Fibroblast of peridontal ligament (primary cell): Measurements from ENCODE around the gene NEURL1B.
"Not testable (repeated sequence)": the region's sequence is repeated elsewhere in the genome, so short reads cannot be mapped to it uniquely, and the experiment has no call there.

ENCODE experiments used
- DNase-seq: peaks from one replicate; pipeline ENCODE4 v3.0.0-alpha.2; 2010; ENCODE audit errors: extremely low read depth

NEURL1B gene

GRCh38 chr5:172695232-172696054 lies 54.4 kb downstream of the NEURL1B start:
- DNase-seq = no peak

- DNase-seq = peak; percentile 47
Observed at GRCh38 chr5:172696171-172696849, 55.2 kb downstream of the NEURL1B start.

- peak; percentile 88 for DNase-seq
Observed at GRCh38 chr5:172697123-172698121, 56.4 kb downstream of the NEURL1B start.

DNA sequence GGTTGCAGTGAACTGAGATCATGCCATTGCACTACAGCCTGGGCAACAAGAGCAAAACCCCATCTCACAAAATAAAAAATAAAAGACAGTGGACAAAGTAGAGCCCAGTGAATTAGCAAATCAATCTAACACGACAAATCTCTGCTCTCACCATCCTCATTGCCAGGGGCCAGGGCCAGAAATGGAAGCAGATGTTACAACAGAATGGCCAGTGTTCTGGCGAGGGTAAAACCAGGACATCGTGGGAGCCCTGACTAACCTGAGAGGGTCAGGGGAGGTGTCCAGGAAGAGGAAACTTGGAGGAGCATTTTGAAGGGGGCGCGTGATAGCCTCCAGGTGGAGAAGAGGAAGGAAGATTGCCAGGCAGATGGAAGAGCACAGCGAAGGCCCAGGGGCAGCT lies 58.4 kb downstream of the NEURL1B start:
- DNase-seq = no peak

DNA sequence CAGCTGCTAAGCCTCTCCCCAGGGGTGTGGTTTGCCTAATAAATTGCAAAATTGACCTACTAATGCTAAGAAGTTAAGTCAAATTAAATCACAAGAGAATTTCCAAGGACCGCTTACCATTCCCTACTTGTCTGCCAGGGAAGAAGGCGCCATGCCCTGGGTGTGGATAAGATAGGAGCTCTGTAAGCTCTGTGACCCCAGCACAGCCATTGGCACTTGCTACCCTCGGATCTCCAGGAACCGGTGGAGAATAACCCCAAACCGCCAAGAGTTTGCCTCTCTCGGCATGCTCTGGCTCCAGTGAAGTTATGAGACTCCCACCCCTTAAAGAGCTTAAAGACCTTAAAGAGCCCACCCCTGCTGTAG lies 58.9 kb downstream of the NEURL1B start:
- DNase-seq = no peak

DNA sequence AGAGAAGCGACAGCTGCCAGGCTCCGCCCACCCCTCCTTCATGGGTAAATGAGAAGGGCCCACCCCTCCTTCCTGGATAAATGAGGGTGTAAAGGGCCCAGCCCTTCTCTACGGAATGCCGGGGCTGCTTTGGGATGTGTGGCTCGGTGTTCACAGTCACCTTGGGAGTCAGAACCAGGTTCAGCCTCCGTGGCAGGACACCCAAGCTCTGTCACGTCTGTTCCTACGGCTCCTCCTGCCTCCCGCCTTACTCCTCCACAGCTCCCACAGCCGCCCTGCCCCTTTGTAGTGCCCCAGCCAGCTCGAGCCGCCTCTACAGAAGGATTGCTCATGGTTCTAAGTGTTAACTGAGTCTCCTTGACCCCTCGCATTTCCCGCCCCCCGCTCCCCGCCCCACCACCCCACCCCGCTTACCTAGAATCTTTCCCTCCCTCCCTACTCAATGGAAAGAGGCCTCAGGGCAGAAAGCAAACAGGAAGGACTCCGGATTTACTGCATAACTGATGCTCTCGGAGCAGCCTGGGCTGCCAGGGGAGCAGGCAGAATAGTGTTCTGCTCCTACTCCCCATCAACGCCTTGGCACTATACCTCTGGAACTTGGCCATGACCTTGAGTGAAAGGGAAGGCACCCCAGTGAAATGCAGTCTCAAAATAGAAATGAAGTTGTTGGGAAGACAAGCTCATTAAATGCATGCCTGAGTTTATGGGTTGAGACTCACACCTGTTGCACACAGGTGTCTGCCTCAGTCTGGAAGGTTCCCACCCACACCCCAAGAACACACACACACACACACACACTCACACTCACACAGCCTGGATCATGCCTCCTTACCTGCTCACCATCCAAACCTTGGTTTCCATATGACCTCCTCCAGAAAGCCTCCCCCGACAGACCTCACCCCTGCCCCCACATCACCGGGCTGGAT lies 59.6 kb downstream of the NEURL1B start:
- DNase-seq = no peak

GRCh38 chr5:172701291-172701656 lies 60.2 kb downstream of the NEURL1B start:
- no peak for DNase-seq

DNA sequence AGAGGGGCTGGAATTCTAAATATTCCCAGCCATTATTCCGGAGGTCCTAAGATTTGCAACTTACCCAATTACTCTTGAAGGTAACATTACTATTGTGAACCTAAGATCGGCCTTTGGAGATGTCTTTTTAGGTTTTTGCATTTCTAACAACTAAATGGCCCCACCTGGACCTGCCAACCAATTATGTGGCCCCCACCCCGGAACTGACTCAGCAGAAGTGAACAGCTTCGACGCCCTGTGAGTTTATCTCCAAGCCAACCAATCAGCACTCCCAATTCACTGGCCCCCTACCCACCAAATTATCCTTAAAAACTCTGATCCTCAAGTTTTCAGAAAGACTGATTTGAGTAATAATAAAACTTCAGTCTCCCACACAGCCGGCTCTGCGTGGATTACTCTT lies 62.9 kb downstream of the NEURL1B start:
- DNase-seq = no peak

DNA sequence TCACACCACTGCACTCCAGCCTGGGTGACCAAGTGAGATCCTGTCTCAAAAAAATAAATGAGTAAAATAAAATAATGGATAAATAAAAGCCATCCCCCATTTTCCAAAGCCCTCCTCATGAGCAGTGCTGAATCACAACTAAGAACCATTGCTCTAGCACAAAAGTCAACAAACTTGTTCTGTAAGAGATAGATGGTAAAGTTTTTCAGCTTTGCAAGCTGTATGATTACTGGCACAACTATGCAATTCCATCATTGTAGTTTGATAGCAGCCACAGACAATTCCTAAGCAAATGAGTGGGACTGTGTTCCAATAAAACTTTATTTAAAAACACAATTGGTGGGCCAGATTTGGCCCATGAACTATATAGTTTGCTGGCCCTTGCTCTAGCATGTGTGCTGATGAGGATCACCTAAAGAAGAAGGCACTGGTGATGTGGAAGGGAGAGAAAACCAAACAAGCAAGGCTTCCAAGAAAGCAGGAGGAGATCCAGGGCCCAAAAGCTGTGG lies 64.6 kb downstream of the NEURL1B start:
- peak; percentile 8 for DNase-seq

GRCh38 chr5:172706796-172707195 lies 65.7 kb downstream of the NEURL1B start:
- DNase-seq = no peak

GRCh38 chr5:172707285-172708182 lies 66.5 kb downstream of the NEURL1B start:
- peak; percentile 64 for DNase-seq

DNA sequence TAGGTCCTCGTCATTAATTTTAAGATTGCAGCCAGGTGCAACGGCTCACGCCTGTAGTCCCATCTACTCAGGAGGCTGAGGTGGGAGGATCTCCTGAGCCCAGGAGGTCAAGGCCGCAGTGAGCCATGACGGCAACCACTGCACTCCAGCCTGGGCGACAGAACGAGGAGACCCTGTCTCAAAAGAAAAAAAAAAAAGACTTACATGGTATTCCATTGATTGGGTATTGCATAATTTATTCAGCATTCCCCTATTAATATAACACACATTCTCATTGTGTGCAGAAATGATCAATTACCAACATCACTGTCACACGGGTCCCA lies 67.1 kb downstream of the NEURL1B start:
- DNase-seq = no peak

GRCh38 chr5:172710676-172711075 lies 69.6 kb downstream of the NEURL1B start:
- no peak for DNase-seq

DNA sequence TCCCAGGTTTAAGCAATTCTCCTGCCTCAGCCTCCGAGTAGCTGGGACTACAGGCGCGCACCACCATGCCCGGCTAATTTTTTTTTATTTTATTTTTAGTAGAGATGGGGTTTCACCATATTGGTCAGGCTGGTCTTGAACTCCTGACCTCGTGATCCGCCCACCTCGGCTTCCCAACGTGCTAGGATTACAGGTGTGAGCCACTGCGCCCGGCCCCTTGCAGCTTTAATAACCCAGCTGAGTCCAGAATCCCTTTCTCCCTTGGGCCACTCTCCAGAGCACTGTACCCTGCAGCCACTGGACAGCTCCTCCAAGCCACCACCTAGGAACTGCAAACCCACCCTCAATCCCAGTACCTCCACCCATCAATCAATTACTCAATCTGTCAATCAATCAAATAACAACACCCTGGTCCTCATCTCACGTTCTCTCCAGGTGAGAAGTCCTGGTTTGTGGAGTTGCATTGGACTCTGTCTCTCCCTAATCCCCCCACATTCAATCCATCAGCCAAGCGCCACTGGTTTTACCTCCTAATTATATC lies 70.3 kb downstream of the NEURL1B start:
- not testable (repeated sequence) for DNase-seq

GRCh38 chr5:172712610-172713009 lies 71.5 kb downstream of the NEURL1B start:
- no peak for DNase-seq

GRCh38 chr5:172713113-172713808 lies 72.2 kb downstream of the NEURL1B start:
- DNase-seq = peak; percentile 25

GRCh38 chr5:172713809-172714490 lies 72.9 kb downstream of the NEURL1B start:
- DNase-seq = no peak
